Hepatocyte (in vitro differentiated cells): ENCODE results near the gene SELENOK. TPM values are rescaled to one million over a fixed set of nuclear protein-coding genes. Genes with fewer than 3 reads are reported as not detected.

Source experiments
- DNase-seq: peaks from one replicate; pipeline ENCODE4 v3.0.0-alpha.2; 2016; ENCODE audit warnings: low spot score
- H2AFZ ChIP-seq: fragments of 200-600 bp; sonication (generic); 2 replicates; pipeline ENCODE4 v1.6.0; 2016; ENCODE audit warnings: antibody characterized with exemption, mild to moderate bottlenecking
- H3K27ac ChIP-seq: fragments of 200-600 bp; sonication (generic); 2 replicates; pipeline ENCODE4 v1.5.1; 2016; ENCODE audit warnings: mild to moderate bottlenecking
- H3K27me3 ChIP-seq: fragments of 200-600 bp; sonication (generic); 2 replicates; pipeline ENCODE4 v1.6.1; 2016
- H3K36me3 ChIP-seq: fragments of 200-600 bp; sonication (generic); replicated peaks from 2 replicates; pipeline ENCODE4 v1.5.1; 2016; ENCODE audit warnings: low read depth; ENCODE audit not compliant: insufficient read depth
- H3K4me1 ChIP-seq: fragments of 200-600 bp; sonication (generic); 2 replicates; pipeline ENCODE4 v1.5.1; 2016; ENCODE audit warnings: mild to moderate bottlenecking, moderate library complexity; ENCODE audit not compliant: insufficient read depth
- H3K4me2 ChIP-seq: fragments of 200-600 bp; sonication (generic); 2 replicates; pipeline ENCODE4 v1.6.0; 2016
- H3K4me3 ChIP-seq: fragments of 200-600 bp; sonication (generic); 2 replicates; pipeline ENCODE4 v1.5.1; 2016; ENCODE audit warnings: mild to moderate bottlenecking
- H3K79me2 ChIP-seq: fragments of 200-600 bp; sonication (generic); 2 replicates; pipeline ENCODE4 v1.6.0; 2017; ENCODE audit warnings: mild to moderate bottlenecking
- H3K9me2 ChIP-seq: fragments of 200-600 bp; sonication (generic); replicated peaks from 2 replicates; pipeline ENCODE4 v1.6.0; 2017; ENCODE audit warnings: mild to moderate bottlenecking; ENCODE audit not compliant: insufficient read depth
- H3K9me3 ChIP-seq: fragments of 200-600 bp; sonication (generic); 2 replicates; pipeline ENCODE4 v1.5.1; 2016; ENCODE audit warnings: low read depth, mild to moderate bottlenecking
- H4K20me1 ChIP-seq: fragments of 200-600 bp; sonication (generic); 2 replicates; pipeline ENCODE4 v1.6.0; 2016; ENCODE audit warnings: mild to moderate bottlenecking; ENCODE audit not compliant: insufficient read depth, poor library complexity, severe bottlenecking
- CTCF ChIP-seq: fragments of 200-600 bp; sonication (generic); IDR thresholded peaks from 2 replicates; pipeline ENCODE4 v1.5.1; 2016; ENCODE audit warnings: antibody characterized with exemption, mild to moderate bottlenecking; ENCODE audit not compliant: poor library complexity
- EZH2 ChIP-seq: fragments of 200-600 bp; sonication (generic); IDR thresholded peaks from 2 replicates; pipeline ENCODE4 v1.6.1; 2016; ENCODE audit warnings: antibody characterized with exemption, mild to moderate bottlenecking, borderline replicate concordance
- EZH2phosphoT487 ChIP-seq: fragments of 200-600 bp; sonication (generic); IDR thresholded peaks from one replicate; pipeline ENCODE4 v1.6.1; 2018; ENCODE audit warnings: antibody characterized with exemption, mild to moderate bottlenecking, low read depth, moderate library complexity; ENCODE audit not compliant: unreplicated experiment, severe bottlenecking
- WGBS: methylation state at CpG from one replicate; pipeline ENCODE4 v1.1.6; 2016; ENCODE audit warnings: low lambda C conversion rate; ENCODE audit errors: missing lambda C conversion rate; 5-methylcytosine and 5-hydroxymethylcytosine counted together
- polyA plus RNA-seq: library from polyadenylated mRNA; unstranded; fragments of >200 nt; fragmentation: Nextera tagmentation; extraction: Ambion mirVana; gene quantifications from 2 replicates; pipeline ENCODE4 v1.2.1, GENCODE V29; 2016
- total RNA-seq: library from RNA; depleted of rRNA; stranded (reverse); fragments of >200 nt; gene quantifications from 2 replicates; pipeline ENCODE4 v1.2.3, GENCODE V29; 2014

The SELENOK gene
- total and polyA plus RNA-seq, 2 experiments from 2014 or later, result 59.7 to 155 TPM

GRCh38 chr3:53890726-53891475 is 758 bp downstream of the SELENOK start:
- H3K36me3 ChIP-seq, result no peaks in the 10 kb centered on the region
- H3K79me2 ChIP-seq, result peaks cover 44% of the 10 kb centered on the region
- TF ChIP-seq EZH2phosphoT487 (no peak), CTCF (no peak), EZH2 (no peak)
- H4K20me1 ChIP-seq, result peaks cover 27% of the 10 kb centered on the region
- H3K4me2 ChIP-seq, result peak overlapping the region; percentile 78
- H3K9me3 ChIP-seq, result no peaks in the 10 kb centered on the region
- no peaks in the 10 kb centered on the region for H3K27me3 ChIP-seq
- peak overlapping the region; percentile 21 for H2AFZ ChIP-seq
- peak overlapping the region; percentile 47 for H3K4me3 ChIP-seq
- peak overlapping the region; percentile 97 for H3K27ac ChIP-seq
- 4% methylated on average over 21 of the region's 21 CpGs for WGBS
- peak; percentile 82 for DNase-seq
- H3K9me2 ChIP-seq, result no peaks in the 10 kb centered on the region
- H3K4me1 ChIP-seq, result peaks cover 12% of the 10 kb centered on the region

- H3K9me2 ChIP-seq, result no peaks in the 10 kb centered on the region
- H3K9me3 ChIP-seq, result no peaks in the 10 kb centered on the region
- no peak overlapping the region for H3K4me2 ChIP-seq
- no peak overlapping the region for H2AFZ ChIP-seq
- peaks cover 27% of the 10 kb centered on the region for H4K20me1 ChIP-seq
- H3K4me1 ChIP-seq, result peaks cover 12% of the 10 kb centered on the region
- DNase-seq, result no peak
- no peaks in the 10 kb centered on the region for H3K36me3 ChIP-seq
- no peak overlapping the region for H3K4me3 ChIP-seq
- H3K79me2 ChIP-seq, result peaks cover 44% of the 10 kb centered on the region
- H3K27me3 ChIP-seq, result no peaks in the 10 kb centered on the region
- 69% methylated on average over 1 of the region's 1 CpG for WGBS
- TF ChIP-seq CTCF (no peak), EZH2 (no peak), EZH2phosphoT487 (no peak)
- no peak overlapping the region for H3K27ac ChIP-seq
These were observed 3.4 kb downstream of the SELENOK start for GRCh38 chr3:53888232-53888631.

GRCh38 chr3:53887446-53887845 is 4.2 kb downstream of the SELENOK start:
- Histone ChIP-seq H3K4me3 (no peak overlapping the region), H3K79me2 (peaks cover 44% of the 10 kb centered on the region), H3K9me3 (no peaks in the 10 kb centered on the region), H3K36me3 (no peaks in the 10 kb centered on the region), H3K4me2 (no peak overlapping the region), H3K4me1 (peaks cover 14% of the 10 kb centered on the region), H3K27me3 (no peaks in the 10 kb centered on the region), H2AFZ (no peak overlapping the region), H3K27ac (no peak overlapping the region), H3K9me2 (no peaks in the 10 kb centered on the region), H4K20me1 (peaks cover 27% of the 10 kb centered on the region)
- TF ChIP-seq EZH2 (no peak), CTCF (no peak), EZH2phosphoT487 (no peak)
- no peak for DNase-seq
